ENCODE measurements around the gene C19orf81.

C19orf81 gene

DNA sequence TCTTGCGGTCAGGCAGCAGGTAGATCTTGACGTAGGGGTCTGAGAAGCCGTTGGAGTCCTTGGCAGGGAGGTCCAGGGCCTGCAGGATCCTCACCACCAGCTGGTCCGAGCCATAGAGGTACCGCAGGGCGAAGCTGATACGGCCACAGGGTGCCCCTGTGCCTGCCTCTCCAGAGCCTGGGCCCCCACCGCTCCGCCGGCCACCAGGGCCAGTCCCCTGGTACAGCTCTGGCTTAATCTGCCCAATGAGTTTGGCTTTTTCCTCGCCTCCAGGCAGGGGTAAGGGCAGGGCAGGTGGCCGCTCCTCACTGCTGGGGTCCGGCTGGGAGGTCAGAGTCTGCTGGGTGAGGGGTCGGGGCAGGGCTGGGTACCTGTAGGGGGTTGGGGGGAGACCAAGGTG, 19.4 kb upstream of the C19orf81 start:
- Histone ChIP-seq H3K27me3 (ENCODE audit: insufficient read depth, low read length) (0 out of 2 replicates have a peak, but pooled peaks cover 4% of the 10 kb centered on the region), H3K9me2 (ENCODE audit: low read depth, low read length) (no peaks in the 10 kb centered on the region), H3K9me3 (ENCODE audit: low read length) (peaks cover 7% of the 10 kb centered on the region), H3K9ac (ENCODE audit: low read length) (no peak overlapping the region), H4K20me1 (ENCODE audit: insufficient read depth, low read length) (no peaks in the 10 kb centered on the region), H3K27ac (ENCODE audit: low read depth, low read length, poor library complexity, severe bottlenecking) (no peak overlapping the region), H3K4me1 (ENCODE audit: insufficient read depth, low read length, severe bottlenecking) (no peaks in the 10 kb centered on the region), H3K4me3 (ENCODE audit: low read depth, low read length, poor library complexity, severe bottlenecking) (no peak overlapping the region), H3K79me2 (ENCODE audit: insufficient read depth, low read length) (no peaks in the 10 kb centered on the region), H3K36me3 (ENCODE audit: insufficient read depth, low read length) (no peaks in the 10 kb centered on the region; the same call in 1 of the 2 replicates), H2AFZ (ENCODE audit: low read length) (no peak overlapping the region), H3F3A (ENCODE audit: insufficient read depth, low read length) (no peaks in the 10 kb centered on the region), H3K4me2 (ENCODE audit: low read length) (no peak overlapping the region)
- TF ChIP-seq EZH2 (IDR thresholded peaks at IDR 0.05; ENCODE audit: borderline replicate concordance, low read length), result no peak
- TF ChIP-seq, protein P1, sequence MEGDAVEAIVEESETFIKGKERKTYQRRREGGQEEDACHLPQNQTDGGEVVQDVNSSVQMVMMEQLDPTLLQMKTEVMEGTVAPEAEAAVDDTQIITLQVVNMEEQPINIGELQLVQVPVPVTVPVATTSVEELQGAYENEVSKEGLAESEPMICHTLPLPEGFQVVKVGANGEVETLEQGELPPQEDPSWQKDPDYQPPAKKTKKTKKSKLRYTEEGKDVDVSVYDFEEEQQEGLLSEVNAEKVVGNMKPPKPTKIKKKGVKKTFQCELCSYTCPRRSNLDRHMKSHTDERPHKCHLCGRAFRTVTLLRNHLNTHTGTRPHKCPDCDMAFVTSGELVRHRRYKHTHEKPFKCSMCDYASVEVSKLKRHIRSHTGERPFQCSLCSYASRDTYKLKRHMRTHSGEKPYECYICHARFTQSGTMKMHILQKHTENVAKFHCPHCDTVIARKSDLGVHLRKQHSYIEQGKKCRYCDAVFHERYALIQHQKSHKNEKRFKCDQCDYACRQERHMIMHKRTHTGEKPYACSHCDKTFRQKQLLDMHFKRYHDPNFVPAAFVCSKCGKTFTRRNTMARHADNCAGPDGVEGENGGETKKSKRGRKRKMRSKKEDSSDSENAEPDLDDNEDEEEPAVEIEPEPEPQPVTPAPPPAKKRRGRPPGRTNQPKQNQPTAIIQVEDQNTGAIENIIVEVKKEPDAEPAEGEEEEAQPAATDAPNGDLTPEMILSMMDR (IDR thresholded peaks at IDR 0.05; ENCODE audit: low read length), result no peak

DNA sequence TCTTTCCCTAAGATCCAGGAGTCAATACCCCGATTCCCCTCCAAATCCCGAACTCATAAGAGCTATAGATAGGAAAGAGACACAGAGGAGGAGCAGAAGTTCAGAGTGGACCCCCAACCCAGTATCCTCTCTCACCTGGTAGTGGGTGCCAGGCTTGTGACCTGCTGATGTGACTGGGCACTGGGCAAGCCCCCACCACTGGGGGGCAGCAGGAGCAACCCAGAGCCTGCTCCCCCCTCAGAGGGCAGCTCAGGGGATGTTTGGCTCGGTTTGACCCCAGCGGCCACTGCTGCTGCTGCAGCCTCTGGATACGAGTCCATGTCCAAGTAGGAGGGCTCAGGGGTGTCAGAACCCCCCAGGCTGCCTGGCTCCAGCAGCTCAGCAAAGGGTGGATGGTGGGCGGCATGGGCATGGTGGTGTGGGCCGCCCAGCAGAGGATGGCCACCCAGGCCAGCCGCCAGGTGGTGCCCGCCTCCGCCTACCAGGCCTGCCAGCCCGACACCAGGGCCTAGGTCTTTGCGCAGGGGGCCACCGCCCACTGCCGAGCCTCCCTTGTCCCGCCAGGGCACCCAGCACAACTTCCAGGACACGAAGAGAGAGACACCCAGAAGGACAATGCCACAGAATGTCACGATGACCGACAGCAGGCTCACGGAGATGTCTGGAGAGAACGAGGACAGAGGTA, 17.0 kb upstream of the C19orf81 start:
- H3K36me3 ChIP-seq (ENCODE audit: insufficient read depth, low read length), result no peaks in the 10 kb centered on the region; the same call in 1 of the 2 replicates
- H3K4me1 ChIP-seq (ENCODE audit: insufficient read depth, low read length, severe bottlenecking), result no peaks in the 10 kb centered on the region
- no peaks in the 10 kb centered on the region for H3K79me2 ChIP-seq (ENCODE audit: insufficient read depth, low read length)
- H3K9me2 ChIP-seq (ENCODE audit: low read depth, low read length), result no peaks in the 10 kb centered on the region
- H3K27ac ChIP-seq (ENCODE audit: low read depth, low read length, poor library complexity, severe bottlenecking), result no peak overlapping the region
- H3K9me3 ChIP-seq (ENCODE audit: low read length), result peaks cover 7% of the 10 kb centered on the region
- TF ChIP-seq EZH2 (IDR thresholded peaks at IDR 0.05; ENCODE audit: borderline replicate concordance, low read length), result no peak
- TF ChIP-seq, protein P1 (IDR thresholded peaks at IDR 0.05; ENCODE audit: low read length), result no peak
- H3K9ac ChIP-seq (ENCODE audit: low read length), result no peak overlapping the region
- H3K27me3 ChIP-seq (ENCODE audit: insufficient read depth, low read length), result 0 out of 2 replicates have a peak, but pooled peaks cover 4% of the 10 kb centered on the region
- H3F3A ChIP-seq (ENCODE audit: insufficient read depth, low read length), result no peaks in the 10 kb centered on the region
- H3K4me2 ChIP-seq (ENCODE audit: low read length), result no peak overlapping the region
- H3K4me3 ChIP-seq (ENCODE audit: low read depth, low read length, poor library complexity, severe bottlenecking), result no peak overlapping the region
- no peak overlapping the region for H2AFZ ChIP-seq (ENCODE audit: low read length)
- H4K20me1 ChIP-seq (ENCODE audit: insufficient read depth, low read length), result no peaks in the 10 kb centered on the region

DNA sequence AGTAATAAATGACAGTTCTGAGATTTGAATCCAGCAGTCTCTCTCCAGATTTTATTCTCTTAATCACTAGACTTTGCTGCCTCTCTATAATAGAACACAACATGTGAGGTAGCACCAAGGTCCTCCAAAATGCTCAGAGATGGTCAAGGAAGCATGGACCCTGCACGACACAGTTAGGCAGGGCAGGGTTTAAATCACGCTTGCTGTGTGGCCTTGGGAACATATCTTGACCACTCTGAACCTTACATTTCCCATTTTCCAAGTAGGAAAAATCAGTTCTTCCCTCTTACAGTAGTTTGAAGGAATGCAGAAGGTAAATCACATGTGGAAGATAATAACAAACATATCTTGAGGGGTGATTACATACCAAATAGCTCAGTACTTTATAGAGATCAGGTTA, 15.9 kb upstream of the C19orf81 start:
- TF ChIP-seq, protein P1 (IDR thresholded peaks at IDR 0.05; ENCODE audit: low read length), result no peak
- TF ChIP-seq EZH2 (IDR thresholded peaks at IDR 0.05; ENCODE audit: borderline replicate concordance, low read length), result no peak
- Histone ChIP-seq H4K20me1 (ENCODE audit: insufficient read depth, low read length) (no peaks in the 10 kb centered on the region), H3K9me2 (ENCODE audit: low read depth, low read length) (no peaks in the 10 kb centered on the region), H3K79me2 (ENCODE audit: insufficient read depth, low read length) (no peaks in the 10 kb centered on the region), H3K27me3 (ENCODE audit: insufficient read depth, low read length) (0 out of 2 replicates have a peak, but pooled peaks cover 4% of the 10 kb centered on the region), H3K4me2 (ENCODE audit: low read length) (no peak overlapping the region), H3K4me3 (ENCODE audit: low read depth, low read length, poor library complexity, severe bottlenecking) (no peak overlapping the region), H3K9me3 (ENCODE audit: low read length) (peaks cover 7% of the 10 kb centered on the region), H3K9ac (ENCODE audit: low read length) (no peak overlapping the region), H3K27ac (ENCODE audit: low read depth, low read length, poor library complexity, severe bottlenecking) (no peak overlapping the region), H3K36me3 (ENCODE audit: insufficient read depth, low read length) (no peaks in the 10 kb centered on the region; the same call in 1 of the 2 replicates), H3F3A (ENCODE audit: insufficient read depth, low read length) (no peaks in the 10 kb centered on the region), H2AFZ (ENCODE audit: low read length) (no peak overlapping the region), H3K4me1 (ENCODE audit: insufficient read depth, low read length, severe bottlenecking) (no peaks in the 10 kb centered on the region)
